ENCODE data around the gene PMAIP1.

PMAIP1 gene

GRCh38 chr18:59861963-59862819 is 37.6 kb upstream of the PMAIP1 start:
- in situ Hi-C loops (cut with MboI; ENCODE audit: low sequenced_read_pairs, unreplicated experiment), result no loop called here
- no peak for DNase-seq (ENCODE audit: low spot score)
- no peak for TF ChIP-seq CTCF (IDR thresholded peaks at IDR 0.05; ENCODE audit: borderline replicate concordance, control extremely low read depth, extremely low read depth, insufficient read depth, missing control alignments)

GRCh38 chr18:59865241-59865986 is 34.4 kb upstream of the PMAIP1 start:
- no peak for DNase-seq (ENCODE audit: low spot score)
- in situ Hi-C loops (cut with MboI; ENCODE audit: low sequenced_read_pairs, unreplicated experiment), result no loop called here
- no peak for TF ChIP-seq CTCF (IDR thresholded peaks at IDR 0.05; ENCODE audit: borderline replicate concordance, control extremely low read depth, extremely low read depth, insufficient read depth, missing control alignments)

- no peak for DNase-seq (ENCODE audit: low spot score)
- TF ChIP-seq CTCF (IDR thresholded peaks at IDR 0.05; ENCODE audit: borderline replicate concordance, control extremely low read depth, extremely low read depth, insufficient read depth, missing control alignments), result no peak
- in situ Hi-C loops (cut with MboI; ENCODE audit: low sequenced_read_pairs, unreplicated experiment), result no loop called here
Observed at GRCh38 chr18:59866551-59867269, 33.1 kb upstream of the PMAIP1 start.

GRCh38 chr18:59867337-59868104 is 32.3 kb upstream of the PMAIP1 start:
- no peak for DNase-seq (ENCODE audit: low spot score)
- no peak for TF ChIP-seq CTCF (IDR thresholded peaks at IDR 0.05; ENCODE audit: borderline replicate concordance, control extremely low read depth, extremely low read depth, insufficient read depth, missing control alignments)

GRCh38 chr18:59870623-59871130 is 29.1 kb upstream of the PMAIP1 start:
- in situ Hi-C loops (cut with MboI; ENCODE audit: low sequenced_read_pairs, unreplicated experiment), result no loop called here
- TF ChIP-seq CTCF (IDR thresholded peaks at IDR 0.05; ENCODE audit: borderline replicate concordance, control extremely low read depth, extremely low read depth, insufficient read depth, missing control alignments), result no peak
- DNase-seq (ENCODE audit: low spot score), result no peak

More at GRCh38 chr18:59867337-59868104, 32.3 kb upstream of the PMAIP1 start:
- in situ Hi-C loops (cut with MboI; ENCODE audit: low sequenced_read_pairs, unreplicated experiment), result no loop called here

All from GM13976 (cell line).